ENCODE data around the gene C11orf52.

The C11orf52 gene

GRCh38 chr11:111886032-111886431 lies 32.7 kb upstream of the C11orf52 start:
- no peak overlapping the region for H3K27ac ChIP-seq (ENCODE audit: low read depth, low read length)
- no peak overlapping the region for H3K18ac ChIP-seq (ENCODE audit: low read length)
- H2BK15ac ChIP-seq (replicated peaks; ENCODE audit: low read depth): no peak overlapping the region
- no peaks in the 10 kb centered on the region for H3K36me3 ChIP-seq (ENCODE audit: control insufficient read depth, insufficient read depth, low read length)
- H3K4me2 ChIP-seq (ENCODE audit: low read length): no peak overlapping the region
- no peaks in the 10 kb centered on the region for H3K4me1 ChIP-seq (ENCODE audit: control insufficient read depth, low read depth, low read length)
- no peak overlapping the region for H2BK120ac ChIP-seq (ENCODE audit: low read depth, low read length)
- no peaks in the 10 kb centered on the region for H3K27me3 ChIP-seq (ENCODE audit: insufficient read depth, low read length, poor library complexity)
- H3K23ac ChIP-seq (ENCODE audit: low read length): no peak overlapping the region
- H3K79me1 ChIP-seq (ENCODE audit: low read length): no peaks in the 10 kb centered on the region
- 100% methylated on average over 1 of the region's 4 CpGs for WGBS (ENCODE audit: extremely low coverage, insufficient coverage, low lambda C conversion rate)
- no peaks in the 10 kb centered on the region for H3K79me2 ChIP-seq (ENCODE audit: control insufficient read depth, insufficient read depth, low read length)
- no peak for DNase-seq
- no peak overlapping the region for H3K9ac ChIP-seq (ENCODE audit: low read length)
- no peak overlapping the region for H4K5ac ChIP-seq (ENCODE audit: low read length)
- no peak overlapping the region for H3K4me3 ChIP-seq (ENCODE audit: low read length)
- H3K56ac ChIP-seq (ENCODE audit: low read length): no peak overlapping the region
- H4K8ac ChIP-seq (ENCODE audit: low read depth, low read length): no peak overlapping the region
- H2BK5ac ChIP-seq (ENCODE audit: low read length): no peak overlapping the region
- no peak overlapping the region for H2AK5ac ChIP-seq (ENCODE audit: low read length)
- no peak overlapping the region for H3K4ac ChIP-seq (ENCODE audit: low read depth, low read length)

- Histone ChIP-seq H3K79me2 (ENCODE audit: control insufficient read depth, insufficient read depth, low read length) (no peaks in the 10 kb centered on the region), H2AK5ac (ENCODE audit: low read length) (no peak overlapping the region), H3K4me3 (ENCODE audit: low read length) (no peak overlapping the region), H3K23ac (ENCODE audit: low read length) (no peak overlapping the region), H3K27me3 (ENCODE audit: insufficient read depth, low read length, poor library complexity) (no peaks in the 10 kb centered on the region), H3K9ac (ENCODE audit: low read length) (no peak overlapping the region), H3K4ac (ENCODE audit: low read depth, low read length) (no peak overlapping the region), H2BK120ac (ENCODE audit: low read depth, low read length) (no peak overlapping the region), H4K5ac (ENCODE audit: low read length) (no peak overlapping the region), H4K8ac (ENCODE audit: low read depth, low read length) (no peak overlapping the region), H3K56ac (ENCODE audit: low read length) (no peak overlapping the region), H2BK5ac (ENCODE audit: low read length) (no peak overlapping the region), H3K79me1 (ENCODE audit: low read length) (no peaks in the 10 kb centered on the region), H3K27ac (ENCODE audit: low read depth, low read length) (no peak overlapping the region), H3K18ac (ENCODE audit: low read length) (no peak overlapping the region), H2BK15ac (replicated peaks; ENCODE audit: low read depth) (no peak overlapping the region), H3K4me1 (ENCODE audit: control insufficient read depth, low read depth, low read length) (no peaks in the 10 kb centered on the region), H3K4me2 (ENCODE audit: low read length) (no peak overlapping the region), H3K36me3 (ENCODE audit: control insufficient read depth, insufficient read depth, low read length) (no peaks in the 10 kb centered on the region)
- DNase-seq: no peak
- no CpG with 5 or more reads among the region's 2 CpGs for WGBS (ENCODE audit: extremely low coverage, insufficient coverage, low lambda C conversion rate)
These were observed 31.9 kb upstream of the C11orf52 start for GRCh38 chr11:111886844-111887243.

- H2BK5ac ChIP-seq (ENCODE audit: low read length): no peak overlapping the region
- no peaks in the 10 kb centered on the region for H3K79me1 ChIP-seq (ENCODE audit: low read length)
- H2BK120ac ChIP-seq (ENCODE audit: low read depth, low read length): no peak overlapping the region
- H3K23ac ChIP-seq (ENCODE audit: low read length): no peak overlapping the region
- H3K27ac ChIP-seq (ENCODE audit: low read depth, low read length): no peak overlapping the region
- no peak overlapping the region for H3K4ac ChIP-seq (ENCODE audit: low read depth, low read length)
- no CpG with 5 or more reads among the region's 2 CpGs for WGBS (ENCODE audit: extremely low coverage, insufficient coverage, low lambda C conversion rate)
- no peak overlapping the region for H3K4me3 ChIP-seq (ENCODE audit: low read length)
- H3K4me1 ChIP-seq (ENCODE audit: control insufficient read depth, low read depth, low read length): peaks cover 14% of the 10 kb centered on the region
- H4K8ac ChIP-seq (ENCODE audit: low read depth, low read length): no peak overlapping the region
- H3K4me2 ChIP-seq (ENCODE audit: low read length): no peak overlapping the region
- DNase-seq: no peak
- H3K79me2 ChIP-seq (ENCODE audit: control insufficient read depth, insufficient read depth, low read length): no peaks in the 10 kb centered on the region
- no peaks in the 10 kb centered on the region for H3K27me3 ChIP-seq (ENCODE audit: insufficient read depth, low read length, poor library complexity)
- H3K56ac ChIP-seq (ENCODE audit: low read length): no peak overlapping the region
- no peak overlapping the region for H2AK5ac ChIP-seq (ENCODE audit: low read length)
- no peak overlapping the region for H3K18ac ChIP-seq (ENCODE audit: low read length)
- H4K5ac ChIP-seq (ENCODE audit: low read length): no peak overlapping the region
- H3K9ac ChIP-seq (ENCODE audit: low read length): no peak overlapping the region
- H3K36me3 ChIP-seq (ENCODE audit: control insufficient read depth, insufficient read depth, low read length): no peaks in the 10 kb centered on the region
- H2BK15ac ChIP-seq (replicated peaks; ENCODE audit: low read depth): no peak overlapping the region
These were observed 13.3 kb upstream of the C11orf52 start for GRCh38 chr11:111905411-111905810.

- no peak overlapping the region for H3K27ac ChIP-seq (ENCODE audit: low read depth, low read length)
- H4K5ac ChIP-seq (ENCODE audit: low read length): no peak overlapping the region
- H2BK5ac ChIP-seq (ENCODE audit: low read length): no peak overlapping the region
These were observed 12.0 kb upstream of the C11orf52 start for GRCh38 chr11:111906680-111907079.

GRCh38 chr11:111908639-111909305 lies 9.9 kb upstream of the C11orf52 start:
- no CpG with 5 or more reads among the region's 5 CpGs for WGBS (ENCODE audit: extremely low coverage, insufficient coverage, low lambda C conversion rate)
- Histone ChIP-seq H3K27me3 (ENCODE audit: insufficient read depth, low read length, poor library complexity) (no peaks in the 10 kb centered on the region), H2BK120ac (ENCODE audit: low read depth, low read length) (no peak overlapping the region), H3K4me2 (ENCODE audit: low read length) (no peak overlapping the region), H3K4me1 (ENCODE audit: control insufficient read depth, low read depth, low read length) (peaks cover 24% of the 10 kb centered on the region), H3K27ac (ENCODE audit: low read depth, low read length) (no peak overlapping the region), H3K23ac (ENCODE audit: low read length) (no peak overlapping the region), H4K8ac (ENCODE audit: low read depth, low read length) (no peak overlapping the region), H3K4me3 (ENCODE audit: low read length) (no peak overlapping the region), H3K79me2 (ENCODE audit: control insufficient read depth, insufficient read depth, low read length) (no peaks in the 10 kb centered on the region), H2AK5ac (ENCODE audit: low read length) (no peak overlapping the region), H2BK5ac (ENCODE audit: low read length) (no peak overlapping the region), H2BK15ac (replicated peaks; ENCODE audit: low read depth) (no peak overlapping the region), H4K5ac (ENCODE audit: low read length) (no peak overlapping the region), H3K79me1 (ENCODE audit: low read length) (no peaks in the 10 kb centered on the region), H3K36me3 (ENCODE audit: control insufficient read depth, insufficient read depth, low read length) (no peaks in the 10 kb centered on the region), H3K18ac (ENCODE audit: low read length) (no peak overlapping the region), H3K56ac (ENCODE audit: low read length) (no peak overlapping the region), H3K4ac (ENCODE audit: low read depth, low read length) (no peak overlapping the region), H3K9ac (ENCODE audit: low read length) (no peak overlapping the region)
- DNase-seq: peak; percentile 41

More at GRCh38 chr11:111906680-111907079, 12.0 kb upstream of the C11orf52 start:
- Histone ChIP-seq H3K18ac (ENCODE audit: low read length) (no peak overlapping the region), H3K56ac (ENCODE audit: low read length) (no peak overlapping the region), H3K36me3 (ENCODE audit: control insufficient read depth, insufficient read depth, low read length) (no peaks in the 10 kb centered on the region), H3K4me3 (ENCODE audit: low read length) (no peak overlapping the region), H2BK15ac (replicated peaks; ENCODE audit: low read depth) (no peak overlapping the region), H3K79me1 (ENCODE audit: low read length) (no peaks in the 10 kb centered on the region), H4K8ac (ENCODE audit: low read depth, low read length) (no peak overlapping the region), H3K9ac (ENCODE audit: low read length) (no peak overlapping the region), H3K27me3 (ENCODE audit: insufficient read depth, low read length, poor library complexity) (no peaks in the 10 kb centered on the region), H3K79me2 (ENCODE audit: control insufficient read depth, insufficient read depth, low read length) (no peaks in the 10 kb centered on the region), H2BK120ac (ENCODE audit: low read depth, low read length) (no peak overlapping the region), H3K4me2 (ENCODE audit: low read length) (no peak overlapping the region), H3K4me1 (ENCODE audit: control insufficient read depth, low read depth, low read length) (peaks cover 17% of the 10 kb centered on the region), H3K23ac (ENCODE audit: low read length) (no peak overlapping the region), H2AK5ac (ENCODE audit: low read length) (no peak overlapping the region), H3K4ac (ENCODE audit: low read depth, low read length) (no peak overlapping the region)
- no CpG with 5 or more reads among the region's 1 CpG for WGBS (ENCODE audit: extremely low coverage, insufficient coverage, low lambda C conversion rate)
- DNase-seq: no peak

GRCh38 chr11:111909378-111909777 lies 9.3 kb upstream of the C11orf52 start:
- peak; percentile 19 for DNase-seq
- Histone ChIP-seq H3K4me3 (ENCODE audit: low read length) (no peak overlapping the region), H2AK5ac (ENCODE audit: low read length) (no peak overlapping the region), H3K4me2 (ENCODE audit: low read length) (no peak overlapping the region), H3K18ac (ENCODE audit: low read length) (no peak overlapping the region), H2BK15ac (replicated peaks; ENCODE audit: low read depth) (no peak overlapping the region), H2BK120ac (ENCODE audit: low read depth, low read length) (no peak overlapping the region), H3K79me1 (ENCODE audit: low read length) (no peaks in the 10 kb centered on the region), H3K27ac (ENCODE audit: low read depth, low read length) (no peak overlapping the region), H3K23ac (ENCODE audit: low read length) (no peak overlapping the region), H3K36me3 (ENCODE audit: control insufficient read depth, insufficient read depth, low read length) (no peaks in the 10 kb centered on the region), H3K4me1 (ENCODE audit: control insufficient read depth, low read depth, low read length) (peaks cover 24% of the 10 kb centered on the region), H4K5ac (ENCODE audit: low read length) (no peak overlapping the region), H2BK5ac (ENCODE audit: low read length) (no peak overlapping the region), H3K27me3 (ENCODE audit: insufficient read depth, low read length, poor library complexity) (no peaks in the 10 kb centered on the region), H3K79me2 (ENCODE audit: control insufficient read depth, insufficient read depth, low read length) (no peaks in the 10 kb centered on the region), H3K9ac (ENCODE audit: low read length) (no peak overlapping the region), H4K8ac (ENCODE audit: low read depth, low read length) (no peak overlapping the region), H3K56ac (ENCODE audit: low read length) (no peak overlapping the region), H3K4ac (ENCODE audit: low read depth, low read length) (no peak overlapping the region)
- no CpG with 5 or more reads among the region's 5 CpGs for WGBS (ENCODE audit: extremely low coverage, insufficient coverage, low lambda C conversion rate)

Measured in mesendoderm (in vitro differentiated cells).